GM10248 (cell line): ENCODE results near the gene NOC4L.

Source experiments
- CTCF ChIA-PET: fragments of 300-600 bp; sonication (Branson Sonifier 250); formaldehyde crosslinking; extraction: SDS; loops from one replicate; lab custom pipeline; 2021; ENCODE audit warnings: antibody characterized with exemption; lab: Yijun Ruan, JAX
- POLR2A ChIA-PET: fragments of 350-650 bp; sonication (Branson Sonifier 250); formaldehyde crosslinking; extraction: SDS; loops from one replicate; lab custom pipeline; 2020; ENCODE audit warnings: antibody characterized with exemption; lab: Yijun Ruan, JAX
- DNase-seq: peaks from one replicate; pipeline ENCODE4 v3.0.0; 2012; ENCODE audit errors: extremely low spot score
- CTCF ChIP-seq: IDR thresholded peaks from 2 replicates; pipeline ENCODE4 v1.5.1; 2012; ENCODE audit warnings: mild to moderate bottlenecking, low read depth; ENCODE audit errors: extremely low read depth, missing control alignments, control extremely low read depth

Gene NOC4L

GRCh38 chr12:132141976-132142678 lies 2.1 kb upstream of the NOC4L start:
- TF ChIP-seq CTCF = no peak
- CTCF ChIA-PET = interaction anchor here (1.7 kb wide), 1 partner anchor 14 kb away, joined by 5 read pairs; no protein-coding TSS in a partner anchor
- POLR2A ChIA-PET = no interaction called here
- no peak for DNase-seq

- no peak for TF ChIP-seq CTCF
- no peak for DNase-seq
- POLR2A ChIA-PET = no interaction called here
- CTCF ChIA-PET = interaction anchor here (1.4 kb wide), 1 partner anchor 11 kb away, joined by 3 read pairs; no protein-coding TSS in a partner anchor
Measured at GRCh38 chr12:132142679-132143335, 1.4 kb upstream of the NOC4L start.

GRCh38 chr12:132143336-132144071 lies 753 bp upstream of the NOC4L start:
- no peak for DNase-seq
- no peak for TF ChIP-seq CTCF
- POLR2A ChIA-PET = no interaction called here
- CTCF ChIA-PET = interaction anchor here (1.4 kb wide), 1 partner anchor 10 kb away, joined by 3 read pairs; no protein-coding TSS in a partner anchor

GRCh38 chr12:132144810-132145168 lies 532 bp downstream of the NOC4L start:
- ChIA-PET CTCF (interaction anchor here (1.7 kb wide), 1 partner anchor 9 kb away, joined by 11 read pairs; no protein-coding TSS in a partner anchor), POLR2A (no interaction called here)
- no peak for TF ChIP-seq CTCF

GRCh38 chr12:132145334-132145733 lies 1.1 kb downstream of the NOC4L start:
- CTCF ChIA-PET = interaction anchor here (0.7 to 1.7 kb wide), 2 partner anchors 9 kb away, joined by 4 to 11 read pairs; no protein-coding TSS in a partner anchor
- POLR2A ChIA-PET = interaction anchor here (0.6 kb wide), 1 partner anchor 18 kb away, joined by 4 read pairs; no protein-coding TSS in a partner anchor
- no peak for TF ChIP-seq CTCF
- DNase-seq = no peak

More at GRCh38 chr12:132144810-132145168, 532 bp downstream of the NOC4L start:
- no peak for DNase-seq

- ChIA-PET POLR2A (no interaction called here), CTCF (interaction anchor here (1.0 to 1.7 kb wide), 2 partner anchors 8 to 469 kb away, joined by 3 to 11 read pairs; no protein-coding TSS in a partner anchor)
- no peak for DNase-seq
- TF ChIP-seq CTCF = no peak
Measured at GRCh38 chr12:132146098-132146497, 1.8 kb downstream of the NOC4L start.
